CD4-positive, alpha-beta T cell treated with Interleukin-6 at 100 ng/mL for 8 hours (primary cell): Measurements from ENCODE around the gene NREP.
A peak's percentile ranks its signal among the peaks of the same experiment; 100 is the strongest.

Experiments used
- DNase-seq: peaks from one replicate; pipeline ENCODE4 v3.0.0-alpha.2; 2020; ENCODE audit warnings: mixed read lengths, low spot score

The NREP gene, protein sequence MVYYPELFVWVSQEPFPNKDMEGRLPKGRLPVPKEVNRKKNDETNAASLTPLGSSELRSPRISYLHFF

DNA sequence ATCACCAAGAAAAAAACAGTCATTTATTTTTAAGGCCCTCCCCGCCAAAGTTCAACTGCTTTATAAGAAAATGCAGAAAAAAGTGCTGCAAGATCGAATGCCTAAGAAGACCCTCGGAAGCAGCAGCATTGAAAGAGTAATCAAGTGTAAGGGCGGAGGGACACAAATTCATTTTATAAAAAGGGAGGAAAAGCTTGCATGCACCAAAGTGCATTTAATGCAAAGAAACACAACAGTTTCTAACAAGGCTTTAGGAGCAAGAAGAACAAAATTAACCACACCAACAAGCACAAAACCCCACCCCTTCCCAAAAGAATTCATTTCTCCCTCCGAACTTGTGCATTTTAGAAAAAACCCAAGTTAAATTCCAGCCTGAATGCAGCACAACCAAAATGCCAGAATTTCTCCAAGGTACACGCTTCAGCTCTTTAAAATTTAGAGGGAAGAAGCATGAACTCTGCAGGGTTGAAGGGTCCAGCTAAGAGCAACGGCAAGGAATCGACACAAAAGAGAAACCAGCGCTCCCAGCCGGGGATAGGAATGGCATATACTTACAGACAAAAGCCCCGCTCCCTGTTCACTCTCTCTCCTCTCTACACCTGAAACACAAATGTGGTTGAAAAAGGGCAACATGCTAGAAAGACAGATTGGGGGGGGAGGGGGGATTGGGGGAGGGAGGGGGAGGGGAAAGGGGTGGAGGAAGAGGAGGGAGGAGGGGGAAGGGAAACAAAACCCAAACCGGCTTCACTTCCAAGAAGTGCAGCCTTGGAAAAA lies at the start of gene NREP:
NREP (minus strand) TSS at position 614 of the 774 bp plus-strand sequence. CDS start 1,422 bp downstream, outside the sequence.
- DNase-seq, result peak; percentile 19

DNA sequence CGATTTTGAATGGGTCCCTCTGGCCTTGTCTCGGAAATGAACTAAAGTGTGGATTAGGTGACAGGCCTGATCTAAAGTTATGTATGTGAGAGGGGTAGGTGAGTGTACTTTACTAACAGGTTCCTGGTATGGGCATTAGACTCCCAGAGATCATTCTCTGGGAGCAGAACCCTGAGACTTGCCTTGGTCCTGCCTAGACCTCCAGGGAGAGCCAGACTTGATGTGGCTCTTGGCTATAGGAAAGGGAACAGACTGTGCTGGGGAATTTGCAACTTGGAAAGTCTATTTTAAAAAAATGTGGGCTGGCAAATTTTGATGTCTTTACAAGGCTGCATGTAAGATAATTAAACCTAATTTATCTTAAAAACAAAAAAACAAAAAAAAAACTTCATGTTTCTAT lies 49.8 kb upstream of the NREP start:
- DNase-seq, result no peak

DNA sequence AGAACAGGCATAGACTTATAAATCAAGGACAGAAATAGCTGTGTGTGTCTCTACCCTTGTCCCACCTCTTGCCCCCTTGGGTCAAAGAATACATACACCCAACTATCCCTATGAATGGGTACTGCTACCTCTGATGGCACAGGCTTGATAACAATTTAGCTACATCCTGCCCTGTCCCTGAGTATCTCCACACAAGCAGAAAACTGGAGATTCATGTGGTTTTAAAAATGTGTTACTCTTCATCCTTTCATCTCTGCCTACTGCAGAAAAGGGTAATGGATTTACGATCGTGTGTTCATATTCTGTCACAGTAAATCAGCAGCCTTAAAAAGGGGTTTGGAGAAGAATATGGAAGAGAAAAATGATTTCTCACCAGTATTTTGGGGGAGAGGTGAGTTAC lies 49.2 kb upstream of the NREP start:
- no peak for DNase-seq

DNA sequence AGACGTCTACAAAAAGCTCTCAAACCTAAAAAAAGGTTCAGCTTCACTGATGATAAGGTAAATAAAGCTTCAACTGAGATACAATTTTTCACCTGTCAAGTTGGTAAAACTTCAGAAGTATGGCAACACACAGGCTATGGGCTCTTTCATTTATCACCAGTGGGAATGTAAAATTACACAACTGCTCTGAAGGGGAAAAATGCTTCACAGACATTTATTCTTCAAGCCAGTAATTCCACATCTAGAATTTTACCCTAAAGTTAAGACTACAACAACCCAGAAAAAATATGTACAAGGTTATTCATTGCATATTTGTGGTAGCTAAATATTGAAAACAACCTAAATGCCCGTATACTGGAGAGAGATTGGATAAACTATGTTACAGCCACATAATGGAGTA lies 48.1 kb upstream of the NREP start:
- no peak for DNase-seq

DNA sequence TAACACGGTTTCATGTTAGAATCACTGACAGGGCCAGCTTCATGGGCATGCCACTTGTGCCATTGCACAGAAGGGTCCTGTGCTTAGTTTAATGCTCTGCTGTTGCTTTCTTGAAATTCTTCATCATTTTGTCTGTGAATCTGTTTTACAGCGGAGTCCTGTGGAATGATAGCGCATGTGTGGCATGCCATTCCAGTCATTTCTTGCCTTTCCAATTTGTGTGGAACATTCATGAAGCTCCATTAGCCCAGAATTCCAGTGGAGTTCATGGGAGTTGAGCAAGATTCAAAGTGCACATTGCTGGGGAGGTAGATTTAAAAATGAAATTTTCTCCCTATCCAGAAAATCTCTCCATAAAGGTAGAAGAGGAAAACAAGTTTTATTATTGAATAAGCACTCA lies 43.4 kb upstream of the NREP start:
- DNase-seq, result no peak

DNA sequence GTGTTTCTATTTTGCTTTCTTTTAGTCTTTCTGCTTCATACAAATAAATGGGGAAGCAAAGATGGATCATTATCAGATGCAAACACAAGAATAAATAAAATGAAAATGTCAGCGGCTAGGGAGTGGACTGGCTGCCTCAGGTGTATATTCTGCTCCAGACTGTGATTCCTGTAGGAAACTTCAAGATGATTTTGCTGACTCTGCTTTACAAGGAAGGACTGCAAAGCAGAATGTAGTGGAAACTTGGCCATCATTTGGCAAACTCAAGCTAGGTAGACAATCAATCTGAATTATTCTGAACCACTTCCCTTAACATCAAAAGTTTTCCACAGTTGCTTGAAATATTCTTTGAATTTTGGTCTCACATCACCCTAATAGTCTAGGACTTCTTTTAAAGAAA lies 38.1 kb upstream of the NREP start:
- no peak for DNase-seq

DNA sequence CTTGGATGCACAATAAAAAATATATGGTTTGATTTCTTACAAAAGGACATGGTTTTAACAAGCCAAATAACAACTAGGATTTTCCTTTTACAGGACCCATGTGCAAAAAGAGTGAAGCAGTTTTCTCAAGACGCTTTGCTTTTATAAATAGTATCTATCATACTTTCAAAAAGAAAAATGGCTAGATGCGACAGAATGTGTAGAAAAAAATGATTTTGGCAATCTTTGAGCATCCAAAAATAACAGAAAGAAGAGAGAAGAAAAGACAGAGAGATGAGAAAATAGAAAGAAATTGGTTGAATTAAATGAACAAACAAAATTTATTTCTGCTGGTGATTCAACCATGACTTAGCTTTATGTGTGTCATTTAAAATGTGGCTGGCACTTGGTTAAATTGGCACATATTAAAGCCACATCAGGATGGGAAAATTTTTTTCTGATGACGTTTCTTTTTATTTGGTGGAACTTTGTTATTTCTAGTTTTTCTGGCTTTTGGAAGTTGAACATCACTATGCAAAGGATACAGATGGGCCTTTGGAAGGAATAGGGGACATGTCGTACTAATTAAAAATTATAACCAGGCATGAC lies 35.6 kb upstream of the NREP start:
- DNase-seq, result no peak

DNA sequence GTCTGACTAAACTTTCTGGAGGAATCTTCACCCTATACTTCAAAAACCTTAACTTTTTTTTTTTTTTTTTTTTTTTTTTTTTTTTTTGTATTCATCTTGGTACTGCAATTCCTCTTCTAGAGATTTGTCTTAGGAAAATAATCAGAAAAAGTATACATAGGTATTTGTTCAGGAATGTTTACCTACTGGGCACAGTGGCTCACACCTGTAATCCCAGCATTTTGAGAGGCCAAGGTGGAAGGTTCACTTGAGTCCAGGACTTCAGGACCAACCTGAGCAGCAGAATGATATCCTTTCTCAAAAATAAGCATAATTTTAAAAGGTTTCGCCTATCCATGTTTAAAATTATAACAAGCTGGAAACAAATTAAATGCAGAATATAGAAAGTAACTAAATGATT lies 33.3 kb upstream of the NREP start:
- no peak for DNase-seq

DNA sequence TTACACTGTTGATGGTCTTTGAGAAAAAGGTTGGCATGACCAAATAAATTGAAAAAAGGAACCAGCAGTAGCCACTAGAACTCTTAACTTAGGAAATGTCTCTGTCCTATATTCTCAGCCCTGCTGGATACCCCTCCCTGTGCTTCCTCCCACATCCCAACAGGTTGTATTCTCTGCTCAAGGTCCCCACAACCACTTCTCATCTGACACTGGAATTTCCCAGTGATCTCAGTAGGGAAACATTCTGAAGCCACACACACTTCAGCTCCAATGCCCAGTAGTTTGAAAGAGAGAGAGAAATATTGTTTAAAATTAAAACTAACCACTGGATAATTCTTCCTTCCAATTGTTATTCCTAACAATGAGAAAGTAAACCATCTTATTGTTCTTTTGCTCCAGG lies 30.0 kb upstream of the NREP start:
- DNase-seq, result no peak

DNA sequence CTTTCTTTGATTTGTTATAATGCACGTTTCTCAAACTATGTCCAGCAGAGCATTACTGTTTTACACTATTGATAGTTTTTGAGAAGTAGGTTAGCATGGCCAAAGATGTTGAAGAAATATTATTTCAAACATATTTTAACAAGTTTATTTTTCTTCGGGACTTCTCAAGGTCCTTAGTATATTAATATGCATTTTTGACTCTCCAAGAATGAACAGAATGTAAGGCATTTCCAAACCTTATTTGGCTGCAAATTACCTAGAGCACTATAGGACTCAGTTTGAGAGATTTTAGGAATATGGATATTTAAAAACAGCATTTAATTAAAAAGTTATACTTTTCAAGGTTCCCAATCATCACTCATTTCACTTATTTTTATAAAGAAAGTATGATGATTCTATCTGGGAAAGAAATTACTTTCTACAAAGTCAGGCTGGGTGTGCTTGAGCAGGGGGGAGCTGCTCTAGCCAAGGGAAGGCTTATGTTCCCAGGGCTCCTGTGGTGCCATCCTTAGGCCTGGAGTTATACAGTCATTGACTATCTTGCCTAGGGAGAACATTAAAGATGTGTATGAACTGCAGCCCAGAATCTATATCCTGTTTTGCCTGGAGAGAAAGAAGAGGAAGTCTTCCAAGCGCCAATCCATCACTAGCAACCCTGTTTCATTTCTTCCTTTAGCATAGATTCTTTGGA lies 27.6 kb upstream of the NREP start:
- no peak for DNase-seq

DNA sequence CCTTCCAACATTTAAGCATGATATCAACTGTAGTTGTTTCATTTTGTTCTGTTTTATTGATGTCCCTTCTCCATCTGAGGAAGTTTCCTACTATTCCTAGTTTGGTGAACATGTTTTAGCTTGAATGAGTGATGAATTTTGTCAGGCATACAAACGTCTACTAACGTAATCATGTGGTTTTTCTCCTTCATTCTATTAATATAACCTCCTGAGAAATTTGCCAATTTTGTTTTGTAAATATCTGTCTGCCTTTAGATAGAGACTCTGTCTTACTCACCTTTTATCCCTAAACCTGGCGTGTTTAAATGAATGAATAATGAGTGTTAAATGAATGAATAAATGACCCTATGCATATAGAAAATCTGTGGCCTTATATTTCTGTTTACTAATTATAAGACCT lies 26.5 kb upstream of the NREP start:
- DNase-seq, result no peak

DNA sequence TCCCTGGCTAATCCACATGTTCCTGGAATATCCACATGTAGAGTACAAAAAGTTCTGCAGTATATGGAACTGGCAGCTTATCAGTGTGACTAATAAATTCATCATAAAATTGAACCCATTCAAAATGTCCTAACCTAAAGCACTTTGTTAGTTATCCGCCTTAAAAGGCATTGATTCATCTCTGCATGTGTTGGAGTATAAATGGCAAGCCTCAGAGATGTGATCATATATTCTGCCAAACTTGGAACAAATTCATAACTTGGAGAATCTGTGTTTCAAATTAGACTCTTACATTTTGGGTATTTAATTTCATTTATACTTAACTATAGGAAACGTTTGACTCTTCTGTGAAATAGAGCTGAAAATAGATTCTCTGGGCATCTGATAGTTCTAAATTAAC lies 25.2 kb upstream of the NREP start:
- no peak for DNase-seq

DNA sequence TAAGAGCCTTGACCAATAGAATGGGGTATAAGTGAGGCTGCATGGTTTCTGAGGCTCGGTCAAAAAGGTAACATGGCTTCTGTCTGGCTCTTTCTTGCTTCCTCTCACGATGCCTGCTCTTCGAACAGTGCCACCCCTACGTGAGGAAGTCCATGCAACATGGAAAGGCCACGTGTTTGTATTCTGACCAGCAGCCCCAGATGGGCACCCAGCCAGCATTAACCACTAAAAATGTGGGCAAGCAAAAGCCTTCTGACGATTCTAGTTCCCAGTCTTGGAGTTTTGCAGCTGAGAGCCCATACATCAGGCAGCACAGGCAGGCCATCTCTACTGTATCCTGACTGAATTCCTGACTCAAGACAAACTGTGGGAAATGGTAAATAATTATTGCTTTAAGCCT lies 24.2 kb upstream of the NREP start:
- no peak for DNase-seq

DNA sequence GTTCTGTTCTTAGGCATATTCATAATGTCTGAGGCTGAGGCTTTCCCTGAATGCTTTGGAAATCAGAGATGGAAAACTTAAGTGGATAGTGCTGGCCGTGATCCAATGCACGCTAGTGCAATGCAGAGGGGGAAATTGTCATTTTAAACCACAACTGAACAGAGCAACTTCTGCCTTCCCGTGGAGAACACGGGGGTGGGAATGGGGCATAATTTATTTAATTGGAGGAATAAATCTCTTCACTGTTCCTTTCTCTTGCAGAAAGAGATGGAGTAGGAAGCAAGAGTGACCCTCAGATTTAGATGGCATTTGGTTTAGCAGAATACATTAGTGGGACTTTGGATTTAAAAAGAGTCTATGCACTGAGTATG lies 22.9 kb upstream of the NREP start:
- no peak for DNase-seq

DNA sequence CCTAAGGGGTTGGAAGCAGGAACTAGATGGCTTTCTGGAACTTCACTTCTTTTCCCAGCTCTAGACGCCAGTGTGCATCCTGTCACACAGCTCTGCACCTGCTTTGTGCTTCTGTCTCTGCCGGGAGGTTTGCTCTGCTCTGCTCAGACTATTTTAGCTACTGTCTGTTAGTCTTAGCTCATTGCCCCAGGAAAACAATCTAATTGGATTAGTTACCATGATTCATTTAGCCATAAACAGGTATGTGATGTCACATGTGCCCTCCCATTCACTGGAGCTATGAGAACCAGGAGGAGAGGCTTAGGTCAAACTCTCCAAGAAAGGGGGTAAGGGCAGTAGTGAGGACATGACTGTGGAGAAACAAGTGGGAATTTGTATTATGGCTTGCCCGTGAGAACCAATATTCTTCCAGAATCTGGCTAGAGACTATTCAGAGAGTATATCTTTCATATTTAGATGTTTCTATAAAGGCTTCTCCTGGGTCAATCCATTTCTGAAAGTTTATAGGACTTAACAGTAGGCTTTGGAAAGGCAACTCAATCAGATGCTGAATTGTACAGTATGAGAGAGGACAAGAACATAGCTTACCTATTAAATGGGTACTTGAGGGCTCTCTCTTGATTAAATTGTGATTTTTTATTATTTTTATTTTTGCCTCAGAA lies 22.4 kb upstream of the NREP start:
- no peak for DNase-seq

DNA sequence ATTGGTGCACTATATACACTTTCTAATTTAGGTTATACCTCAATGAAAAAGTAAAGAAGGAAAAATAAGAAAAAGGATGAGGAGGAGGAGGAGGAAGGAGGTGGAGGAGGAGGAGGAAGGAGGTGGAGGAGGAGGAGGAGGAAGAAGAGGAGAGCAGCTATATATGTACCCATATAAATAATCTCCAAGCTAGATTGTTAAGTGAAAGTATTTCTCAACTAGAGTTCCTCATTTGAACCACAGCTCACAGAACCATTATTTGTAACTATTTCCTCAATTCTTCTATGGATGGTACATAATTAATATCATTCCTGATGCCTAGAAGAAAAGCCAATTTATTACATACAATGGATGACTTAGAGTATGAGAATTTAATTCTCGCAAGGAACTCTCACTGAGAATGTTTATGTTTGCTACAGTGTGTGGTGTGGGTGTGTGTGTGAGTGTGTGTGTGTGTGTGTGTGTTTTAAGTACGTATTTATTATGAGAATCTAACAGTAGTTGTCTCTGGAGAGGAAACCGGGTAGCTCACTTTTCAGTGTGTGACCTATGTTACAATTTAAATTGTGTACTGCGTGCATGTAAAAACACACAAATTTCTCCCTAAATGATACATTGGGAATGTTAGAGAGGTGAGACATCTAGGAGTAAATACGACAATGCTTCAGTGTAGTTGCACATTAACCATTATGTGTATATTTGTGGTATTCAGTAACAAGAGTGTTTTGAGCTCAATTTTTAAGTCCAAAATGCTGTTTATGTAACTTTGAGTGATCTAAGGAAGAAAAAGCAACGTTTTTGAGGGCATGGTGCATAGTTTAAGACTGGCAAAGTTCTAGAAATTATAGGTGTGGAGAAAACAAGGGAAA lies 20.2 kb upstream of the NREP start:
- DNase-seq, result no peak

DNA sequence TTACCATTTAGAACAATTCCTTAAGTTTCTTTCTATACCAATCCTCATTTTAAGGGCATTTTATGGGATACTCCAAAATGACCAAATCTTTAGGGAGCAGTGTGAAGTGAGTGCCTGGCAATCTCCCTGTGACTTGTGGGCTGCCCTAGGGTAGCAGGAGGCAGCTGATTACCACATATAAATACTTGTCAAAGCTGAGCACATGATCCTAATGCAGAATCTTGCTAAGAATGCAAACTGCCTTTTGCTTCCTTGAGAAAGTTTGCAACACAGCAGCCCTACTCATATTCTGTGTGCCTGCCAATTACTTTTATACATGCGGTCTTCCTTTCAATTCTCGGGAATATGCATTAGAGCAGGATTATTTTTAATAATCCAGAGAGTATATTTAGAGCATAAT lies 18.2 kb upstream of the NREP start:
- no peak for DNase-seq

DNA sequence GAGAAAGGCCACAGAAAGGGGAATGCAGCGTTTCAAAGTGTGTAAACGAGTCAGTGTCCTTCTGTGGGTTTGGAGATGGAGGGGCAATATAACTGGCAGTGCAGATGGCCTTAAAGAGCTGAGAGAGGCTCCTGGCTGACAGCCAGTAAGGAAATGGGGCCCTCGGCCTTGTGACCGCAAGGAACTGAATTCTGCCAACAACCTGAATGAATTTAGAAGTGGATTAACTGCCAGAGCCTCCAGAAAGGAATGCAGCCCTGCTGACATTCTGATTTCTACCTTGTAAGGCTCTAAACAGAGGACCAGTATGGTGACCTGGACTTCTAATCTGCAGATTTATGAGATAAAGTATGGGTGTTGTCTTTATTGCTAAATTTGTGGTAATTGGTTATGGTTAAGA lies 17.5 kb upstream of the NREP start:
- no peak for DNase-seq

DNA sequence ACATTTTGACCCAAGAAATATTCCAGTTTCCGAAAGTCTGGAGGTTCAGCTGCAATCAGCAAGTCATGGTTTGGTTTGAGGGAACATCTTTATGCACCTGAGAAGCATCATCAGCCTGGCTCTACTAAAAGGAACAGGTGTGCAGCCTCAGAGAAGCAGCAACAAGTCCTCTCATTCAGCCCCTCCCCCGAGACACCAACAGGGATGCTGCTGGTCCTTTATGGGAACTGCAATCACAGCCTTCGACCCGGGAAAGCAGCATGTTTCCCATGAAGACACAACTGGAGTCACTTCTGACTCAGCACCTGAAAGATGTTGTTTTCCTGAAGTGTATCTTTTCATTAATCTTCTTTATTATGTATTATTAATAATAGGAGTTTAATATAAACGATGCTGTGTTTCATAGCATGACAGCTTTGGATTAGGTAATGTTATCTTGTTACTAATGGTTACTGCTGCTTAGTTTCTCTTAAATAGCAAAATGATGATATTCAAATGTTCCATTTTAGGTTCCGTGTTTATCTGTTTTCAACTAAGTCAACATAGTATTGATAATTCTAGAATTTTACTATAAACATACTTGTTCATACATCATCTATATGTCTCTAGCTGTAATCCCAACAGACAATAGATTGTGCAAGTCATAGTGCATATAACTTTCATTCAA lies 15.6 kb upstream of the NREP start:
- DNase-seq, result no peak

DNA sequence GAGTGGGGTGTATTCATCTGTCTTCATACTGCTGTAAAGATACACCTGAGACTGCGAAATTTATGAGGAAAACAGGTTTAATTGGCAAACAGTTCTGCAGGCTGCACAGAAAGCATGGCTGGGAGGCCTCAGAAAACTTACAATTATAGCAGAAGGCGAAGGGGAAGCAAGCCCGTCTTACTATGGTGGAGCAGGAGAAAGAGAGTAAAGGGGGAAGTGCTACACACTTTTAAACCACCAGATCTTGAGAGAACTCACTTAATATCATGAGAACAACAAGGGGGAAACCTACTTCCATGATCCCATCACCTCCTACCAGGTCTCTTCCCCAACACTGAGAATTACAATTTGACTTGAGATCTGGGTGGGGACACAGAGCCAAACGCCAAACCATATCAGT lies 12.5 kb upstream of the NREP start:
- no peak for DNase-seq
